ENCODE measurements around the gene SEMA5B. TPM values are rescaled to one million over a fixed set of nuclear protein-coding genes. Genes with fewer than 3 reads are reported as not detected.

The SEMA5B gene
- total and polyA plus RNA-seq, 2 donors (not counting 3 experiments of a cell fraction or from before 2014, with no cell fraction given): 0.07 TPM; not detected in 1

DNA sequence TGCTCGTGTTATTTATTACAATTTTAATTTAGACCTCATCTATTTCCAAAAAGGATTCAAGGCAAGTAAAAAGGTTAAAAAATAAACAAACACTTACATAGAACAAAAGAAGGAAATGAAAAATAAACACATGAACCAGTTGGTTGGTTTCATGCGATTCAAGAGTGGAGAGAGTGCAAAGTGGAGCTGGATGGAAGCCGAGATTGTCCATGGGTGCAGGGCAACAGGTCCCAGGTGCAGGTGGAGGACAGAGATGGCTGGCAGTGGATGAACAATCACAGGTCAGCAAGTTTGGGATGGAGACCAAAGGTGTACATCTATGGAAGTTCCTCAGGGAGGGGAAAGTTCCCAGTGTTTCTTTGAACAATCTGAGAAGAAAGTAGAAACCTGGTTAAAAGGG, 11.6 kb upstream of the SEMA5B start:
- Histone ChIP-seq H3K36me3 (ENCODE audit: control insufficient read depth in 2 of 2, extremely low read depth in 1 of 2, insufficient read depth in 2 of 2, low read length in 2 of 2) (no peaks in the 10 kb centered on the region), H2AFZ (ENCODE audit: low read depth, low read length) (no peak overlapping the region), H3K4me1 (ENCODE audit: control insufficient read depth, extremely low read depth, insufficient read depth, low read length) (no peaks in the 10 kb centered on the region), H3K9me1 (replicated peaks; ENCODE audit: control insufficient read depth, extremely low read depth, insufficient read depth, low read length) (no peaks in the 10 kb centered on the region), H3K27me3 (ENCODE audit: control insufficient read depth in 2 of 2, insufficient read depth in 2 of 2, low read length in 2 of 2) (peaks cover 39 to 40% of the 10 kb centered on the region in 2 experiments), H3K4me3 (replicated peaks in 1 of 3; ENCODE audit: insufficient read depth in 1 of 3, low read depth in 1 of 3, low read length in 3 of 3) (no peak overlapping the region), H3K27ac (ENCODE audit: insufficient read depth, low read depth, low read length) (no peak overlapping the region), H3K9ac (replicated peaks; ENCODE audit: extremely low read depth, insufficient read depth, low read length) (no peak overlapping the region), H3K79me2 (ENCODE audit: control insufficient read depth, insufficient read depth, low read length) (no peaks in the 10 kb centered on the region), H3K4me2 (ENCODE audit: insufficient read depth, low read length) (no peak overlapping the region), H4K20me1 (replicated peaks; ENCODE audit: control insufficient read depth, extremely low read depth, insufficient read depth, low read length) (no peaks in the 10 kb centered on the region), H3K9me3 (replicated peaks; ENCODE audit: control insufficient read depth, insufficient read depth, low read length) (no peaks in the 10 kb centered on the region)
- DNase-seq (ENCODE audit: low read depth, low spot score) (peak; percentile 17), FAIRE-seq (no peak)
- BruUV-seq (replicated peaks): no TSS peak
- dilution Hi-C loops (cut with MboI; ENCODE audit: extremely low pct_ligation_motif_present, low sequenced_read_pairs): no loop called here
- intact Hi-C loops (cut with micrococcal nuclease): no loop called here
- TF ChIP-seq, protein P1, sequence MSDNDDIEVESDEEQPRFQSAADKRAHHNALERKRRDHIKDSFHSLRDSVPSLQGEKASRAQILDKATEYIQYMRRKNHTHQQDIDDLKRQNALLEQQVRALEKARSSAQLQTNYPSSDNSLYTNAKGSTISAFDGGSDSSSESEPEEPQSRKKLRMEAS (IDR thresholded peaks at IDR 0.05; ENCODE audit: insufficient read depth, insufficient read length): no peak
- no peak for TF ChIP-seq GATA2 (IDR thresholded peaks at IDR 0.05; ENCODE audit: insufficient read depth, insufficient read length, low read depth, low read length)
- TF ChIP-seq MYC (IDR thresholded peaks at IDR 0.05; ENCODE audit: low read depth, low read length): no peak
- no peak for TF ChIP-seq POLR2AphosphoS5 (IDR thresholded peaks at IDR 0.05; ENCODE audit: insufficient read depth, low read depth, low read length)
- no peak for TF ChIP-seq FOS (IDR thresholded peaks at IDR 0.05; ENCODE audit: borderline replicate concordance, insufficient read depth, low read length)
- TF ChIP-seq JUN (IDR thresholded peaks at IDR 0.05; ENCODE audit: borderline replicate concordance, insufficient read depth, insufficient read length, low read depth): no peak
- TF ChIP-seq, protein P2, sequence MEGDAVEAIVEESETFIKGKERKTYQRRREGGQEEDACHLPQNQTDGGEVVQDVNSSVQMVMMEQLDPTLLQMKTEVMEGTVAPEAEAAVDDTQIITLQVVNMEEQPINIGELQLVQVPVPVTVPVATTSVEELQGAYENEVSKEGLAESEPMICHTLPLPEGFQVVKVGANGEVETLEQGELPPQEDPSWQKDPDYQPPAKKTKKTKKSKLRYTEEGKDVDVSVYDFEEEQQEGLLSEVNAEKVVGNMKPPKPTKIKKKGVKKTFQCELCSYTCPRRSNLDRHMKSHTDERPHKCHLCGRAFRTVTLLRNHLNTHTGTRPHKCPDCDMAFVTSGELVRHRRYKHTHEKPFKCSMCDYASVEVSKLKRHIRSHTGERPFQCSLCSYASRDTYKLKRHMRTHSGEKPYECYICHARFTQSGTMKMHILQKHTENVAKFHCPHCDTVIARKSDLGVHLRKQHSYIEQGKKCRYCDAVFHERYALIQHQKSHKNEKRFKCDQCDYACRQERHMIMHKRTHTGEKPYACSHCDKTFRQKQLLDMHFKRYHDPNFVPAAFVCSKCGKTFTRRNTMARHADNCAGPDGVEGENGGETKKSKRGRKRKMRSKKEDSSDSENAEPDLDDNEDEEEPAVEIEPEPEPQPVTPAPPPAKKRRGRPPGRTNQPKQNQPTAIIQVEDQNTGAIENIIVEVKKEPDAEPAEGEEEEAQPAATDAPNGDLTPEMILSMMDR (IDR thresholded peaks at IDR 0.05; ENCODE audit: extremely low read depth in 1 of 2, insufficient read depth in 1 of 2, low read depth in 1 of 2, low read length in 2 of 2): no peak
- no peak for TF ChIP-seq POLR2A (IDR thresholded peaks at IDR 0.05; ENCODE audit: low read depth, low read length)
- ChIA-PET CTCF (interaction anchor here (1.0 to 1.3 kb wide), 2 partner anchors 9 to 12 kb away, joined by 3 to 4 read pairs; partner anchors contain the start of gene SEMA5B), POLR2A (no interaction called here)

Data from endothelial cell of umbilical vein (primary cell).